Stimulated activated CD4-positive, alpha-beta T cell treated with anti-CD3 and anti-CD28 coated beads, Interleukin-12 subunit alpha, Interleukin-12 subunit beta, amount 100 ng/mL, for 4 hours (primary cell): ENCODE data around the gene MFSD12.

Experiments used
- DNase-seq: peaks from one replicate; pipeline ENCODE4 v3.0.0-alpha.2; 2020

Gene MFSD12

DNA sequence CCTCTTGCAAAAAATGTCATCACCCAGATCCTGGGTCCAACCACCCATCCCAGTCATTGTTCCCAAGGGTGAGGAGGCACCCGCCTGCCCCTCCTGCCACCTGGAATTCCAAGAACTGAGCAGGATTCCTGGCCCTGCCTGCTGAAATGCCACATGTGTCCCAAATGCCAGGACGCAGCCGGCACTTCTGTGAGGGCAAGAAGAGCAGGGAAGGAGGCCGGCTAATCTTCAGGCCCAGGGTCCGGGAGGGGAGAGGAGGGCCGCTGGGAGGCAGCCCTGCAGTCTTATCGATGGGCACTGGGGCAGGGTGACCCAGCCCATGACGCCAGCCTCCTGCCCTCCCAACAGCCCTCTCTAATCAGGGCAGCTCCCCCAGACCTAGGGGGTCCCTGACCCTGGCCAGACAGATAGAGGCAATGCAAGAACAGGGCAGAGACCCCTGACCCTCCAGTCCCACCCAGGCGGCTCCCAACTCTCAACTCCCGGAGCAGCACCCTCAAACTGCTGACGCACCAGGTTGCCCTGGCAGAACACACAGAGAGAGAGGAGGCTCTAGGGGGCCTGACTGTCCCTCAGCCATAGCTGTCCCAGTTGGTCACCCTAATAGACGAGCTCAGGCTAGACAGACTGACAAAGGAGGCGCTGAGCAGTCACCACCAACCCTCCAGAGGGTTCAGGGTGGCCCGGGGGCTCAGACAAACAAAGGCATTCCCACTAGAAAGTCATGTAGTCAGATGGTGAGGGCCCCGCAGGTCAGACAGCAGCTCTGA, 1.5 kb downstream of the MFSD12 start:
- DNase-seq = no peak

DNA sequence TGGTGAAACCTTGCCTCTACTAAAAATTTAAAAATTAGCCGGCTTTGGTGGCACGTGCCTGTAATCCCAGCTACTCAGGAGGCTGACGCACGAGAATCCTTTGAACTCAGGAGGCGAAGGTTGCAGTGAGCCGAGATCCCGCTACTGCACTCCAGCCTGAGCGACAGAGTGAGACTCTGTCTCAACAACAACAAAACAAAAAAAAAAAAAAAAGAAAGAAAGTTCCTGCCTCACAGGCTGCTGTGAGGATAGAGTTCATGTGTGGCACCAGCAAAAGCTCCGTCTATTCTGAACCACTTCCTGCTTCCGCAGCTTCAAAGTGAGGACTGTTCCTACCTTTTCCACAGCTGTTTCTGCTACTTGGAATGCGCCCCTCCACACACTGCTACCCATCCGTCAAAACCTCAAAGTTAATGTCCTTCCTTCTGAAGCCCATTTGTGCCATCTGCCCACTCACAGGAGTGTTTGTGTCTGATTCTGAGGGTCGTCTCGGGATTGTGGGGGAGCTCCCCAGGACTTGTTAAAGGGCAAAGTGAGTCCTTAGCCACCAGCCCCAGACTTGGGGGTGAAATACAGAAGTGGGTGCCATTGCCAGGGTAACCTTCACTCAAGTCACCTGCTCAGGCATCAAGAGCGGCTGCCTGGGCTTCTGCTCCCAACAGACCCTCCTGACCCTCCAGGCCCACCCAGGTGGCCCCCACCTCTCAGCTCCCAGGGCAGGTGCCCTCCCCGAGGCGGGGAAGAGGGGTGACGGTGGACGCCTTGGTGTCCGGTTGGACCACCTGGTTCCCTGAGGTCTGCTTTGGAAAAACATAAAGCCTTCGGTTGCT, 2.9 kb downstream of the MFSD12 start:
- no peak for DNase-seq

DNA sequence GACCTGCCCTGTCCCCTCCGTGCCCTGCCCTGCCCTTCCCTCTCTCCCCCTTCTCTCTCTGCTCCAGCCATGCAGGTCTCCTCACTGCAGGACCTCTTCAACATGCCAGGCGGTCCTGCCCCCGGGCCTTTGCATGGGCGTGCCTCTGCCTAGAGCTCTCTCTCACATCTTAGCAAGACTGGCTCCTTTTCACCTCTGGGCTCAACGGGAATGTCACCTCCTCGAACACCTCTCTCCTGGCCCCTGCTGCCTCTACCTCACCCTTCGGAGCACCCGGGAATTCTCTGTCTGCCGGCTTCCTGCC, 5.6 kb downstream of the MFSD12 start:
- DNase-seq = no peak

DNA sequence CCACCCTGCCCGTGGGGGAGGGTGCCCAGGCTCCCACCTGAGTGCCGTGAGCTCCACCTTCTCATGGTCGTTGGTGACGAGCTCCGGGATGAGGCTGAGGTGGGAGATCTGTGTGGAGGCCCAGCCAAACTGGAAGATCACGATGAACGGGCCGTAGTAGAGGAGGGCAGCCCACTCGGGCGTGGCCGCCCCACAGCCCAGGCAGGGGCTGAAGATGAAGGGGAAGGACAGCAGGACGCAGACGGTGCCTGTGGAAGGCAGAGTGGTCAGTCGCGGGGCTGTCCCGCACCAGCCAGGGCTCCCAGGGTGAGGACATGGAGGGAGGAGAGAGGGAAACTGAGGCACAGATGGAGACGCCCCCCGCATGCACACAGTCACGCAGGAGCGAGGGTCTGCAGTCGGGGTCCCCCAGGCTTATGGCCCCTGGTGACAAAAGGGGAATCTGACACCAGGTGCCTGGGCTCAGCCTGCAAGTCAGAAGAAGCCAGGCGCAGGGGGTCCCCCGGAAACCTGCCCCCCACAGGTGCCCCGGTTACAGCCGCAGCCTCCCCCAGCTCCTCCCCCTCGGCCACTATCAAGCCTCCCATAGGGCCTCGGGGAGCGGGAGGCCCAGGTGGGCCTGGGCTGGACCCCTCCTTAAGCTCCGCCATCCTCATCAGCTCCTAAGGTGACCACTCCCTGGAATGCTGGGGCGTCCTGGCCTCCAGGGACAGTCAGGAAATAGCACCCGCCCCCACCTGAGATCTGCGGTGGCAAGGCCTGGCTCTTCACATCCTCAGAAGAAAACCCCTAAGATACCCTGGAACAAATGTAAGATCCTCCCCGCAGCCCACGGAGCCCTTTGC, 6.2 kb downstream of the MFSD12 start:
- DNase-seq = no peak

DNA sequence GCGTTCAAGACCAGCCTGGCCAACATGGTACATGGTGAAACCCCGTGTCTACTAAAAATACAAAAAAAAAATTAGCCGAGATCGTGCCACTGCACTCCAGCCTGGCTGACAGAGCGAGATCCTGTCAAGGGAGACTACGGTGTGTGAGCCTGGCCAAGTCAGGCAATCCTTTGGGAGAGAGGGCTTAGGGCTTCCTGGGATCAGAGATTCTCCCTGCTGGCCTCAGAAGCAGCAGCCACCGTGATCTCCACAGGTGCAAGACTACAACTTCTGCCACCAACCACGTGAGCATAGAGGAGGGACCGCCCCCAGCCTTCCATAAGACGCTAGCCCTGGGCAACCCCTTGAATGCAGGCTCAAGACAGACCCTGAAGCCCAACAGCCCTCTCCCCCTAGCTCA, 7.6 kb downstream of the MFSD12 start:
- no peak for DNase-seq

DNA sequence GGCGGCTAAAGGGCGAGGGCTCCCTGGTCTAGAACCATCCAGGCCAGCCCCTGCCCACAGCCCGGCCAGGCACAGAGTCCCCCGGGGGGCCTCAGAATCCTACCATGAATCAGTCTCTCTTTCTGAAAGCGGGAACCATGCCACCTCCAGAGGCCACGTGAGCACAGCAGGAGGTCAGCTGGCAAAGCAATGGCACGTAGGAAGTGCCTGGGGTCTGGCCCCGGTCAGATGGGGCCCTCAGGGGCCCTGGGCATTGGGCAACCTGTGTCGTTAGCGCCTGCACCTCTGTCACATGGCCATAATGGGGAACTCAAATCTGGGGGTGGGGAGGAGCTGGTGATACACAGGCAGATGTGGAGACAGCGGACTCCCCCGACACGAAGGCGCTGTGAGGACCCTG, 8.8 kb downstream of the MFSD12 start:
- no peak for DNase-seq

DNA sequence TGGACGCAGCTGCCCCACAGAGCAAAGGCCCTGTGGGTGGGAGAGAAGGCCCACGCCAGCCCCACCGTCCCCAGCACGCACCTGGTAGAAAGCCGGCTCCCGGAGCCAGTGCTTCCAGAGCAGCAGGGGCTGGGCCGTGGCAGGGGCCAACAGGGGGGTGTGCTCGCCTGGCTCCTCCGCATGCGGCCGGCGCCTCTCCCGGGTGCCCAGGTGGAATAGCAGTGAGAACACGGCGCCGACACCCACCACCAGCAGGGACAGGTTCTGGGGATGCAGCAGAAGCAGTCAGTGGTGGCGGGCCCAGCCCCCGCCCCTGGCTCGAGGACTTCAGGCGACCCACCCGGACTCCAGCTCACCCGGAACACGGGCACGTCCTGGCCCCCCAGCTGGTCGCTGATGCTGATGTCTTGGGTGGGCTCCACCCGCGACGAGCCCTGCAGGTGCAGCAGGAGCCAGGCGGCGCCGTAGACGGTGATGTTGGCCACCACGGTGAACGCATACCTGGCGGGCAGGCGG, 9.6 kb downstream of the MFSD12 start:
- no peak for DNase-seq

DNA sequence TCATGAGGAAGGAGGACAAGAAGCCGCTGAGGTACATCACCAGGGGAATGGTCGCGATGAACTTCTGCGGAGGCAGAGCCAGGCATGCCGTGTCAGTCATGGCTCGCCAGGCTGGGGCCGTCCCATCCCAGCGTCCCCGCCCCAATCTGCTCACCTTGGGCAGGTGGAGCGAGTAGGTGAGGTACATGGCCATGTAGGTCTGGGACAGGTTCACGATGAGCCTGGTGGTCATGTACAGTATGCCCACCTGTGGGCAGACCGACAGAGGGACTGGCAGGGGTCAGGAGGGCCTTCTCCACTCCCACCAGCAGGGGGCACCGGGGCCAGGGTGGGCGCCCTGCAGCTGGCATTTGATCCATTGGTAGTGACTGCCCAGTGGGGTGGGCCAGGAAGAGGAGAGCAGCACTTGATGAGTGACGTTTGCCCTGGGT, 10.1 kb downstream of the MFSD12 start:
- no peak for DNase-seq

DNA sequence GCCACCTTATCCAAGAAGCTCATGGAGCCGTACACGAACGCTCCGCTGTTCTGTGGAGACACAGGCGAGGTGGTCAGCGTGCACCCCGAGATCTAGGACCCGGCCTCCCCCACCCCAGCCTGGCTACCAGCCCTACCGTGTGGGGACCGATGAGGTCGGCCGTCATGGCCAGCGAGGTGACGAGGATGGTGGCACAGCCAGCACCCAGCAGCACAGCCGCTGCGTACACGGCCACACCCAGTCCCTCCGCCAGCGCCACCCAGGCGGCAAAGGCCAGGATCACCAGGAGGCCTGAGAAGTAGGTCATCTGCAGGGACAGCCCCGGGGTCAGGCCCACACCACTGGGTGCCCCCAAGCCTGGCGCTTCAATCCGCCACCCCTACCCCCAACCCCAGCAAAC, 11.3 kb downstream of the MFSD12 start:
- DNase-seq = no peak

DNA sequence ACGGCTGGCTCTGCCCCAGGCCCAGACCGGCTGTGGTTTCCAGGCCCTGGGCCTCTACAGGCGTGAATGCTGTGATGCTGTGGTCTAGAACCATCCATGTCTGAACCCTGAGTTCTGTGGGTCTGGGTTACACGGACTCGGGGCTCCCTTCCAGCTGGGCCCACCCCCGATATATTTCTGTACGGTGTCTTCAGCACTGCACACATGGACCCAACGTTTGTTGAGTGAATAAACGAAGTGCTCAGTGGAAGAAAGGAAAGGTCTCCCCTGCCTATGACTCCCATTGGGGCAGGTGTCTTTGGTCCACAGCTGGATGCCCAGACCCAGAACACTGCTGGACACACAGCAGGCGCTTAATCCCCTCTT, 11.7 kb downstream of the MFSD12 start:
- no peak for DNase-seq

DNA sequence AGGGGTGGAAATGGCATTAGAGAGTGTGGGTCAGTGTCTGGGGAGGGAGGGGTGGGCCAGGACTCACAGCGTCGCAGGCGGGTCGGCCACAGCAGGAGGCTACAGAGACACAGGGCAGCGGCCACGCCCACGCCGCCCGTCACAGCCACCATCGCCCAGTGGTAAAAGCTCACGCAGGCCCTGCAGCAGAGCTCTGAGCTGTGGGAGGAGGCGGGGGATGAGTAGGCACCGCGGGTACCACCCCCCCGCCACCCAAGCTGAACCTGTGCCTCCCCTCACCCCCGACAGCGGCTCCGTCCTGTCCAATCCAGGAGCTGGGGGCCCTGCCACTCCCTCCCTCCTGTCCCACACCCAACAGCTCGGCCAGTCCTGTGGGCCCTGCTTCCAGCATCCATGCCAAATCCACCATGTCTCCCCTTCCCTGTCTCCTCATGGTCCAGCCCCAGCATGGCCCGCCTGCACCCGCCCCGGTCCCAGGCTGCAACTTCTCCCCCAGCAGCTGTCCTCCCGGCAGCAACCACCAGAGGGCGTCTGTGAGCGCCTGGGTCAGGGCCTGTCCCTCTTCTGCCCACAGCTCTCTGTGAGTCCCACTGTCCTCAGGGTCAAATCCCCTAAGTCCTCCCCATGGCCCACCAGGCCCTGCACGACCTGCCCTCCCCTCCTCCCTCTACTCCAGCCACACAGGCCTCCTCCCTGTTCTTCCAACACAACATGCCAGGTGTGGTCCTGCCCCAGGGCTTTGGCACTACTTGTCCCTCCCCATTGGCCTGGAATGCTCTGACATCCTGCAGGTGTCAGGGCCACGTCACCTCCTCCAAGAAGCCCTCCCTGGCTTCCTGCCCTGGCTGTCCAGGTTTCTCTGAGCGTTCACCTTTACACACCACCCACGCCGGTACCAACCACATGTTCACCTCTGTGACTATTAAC, 12.4 kb downstream of the MFSD12 start:
- peak; percentile 77 for DNase-seq

DNA sequence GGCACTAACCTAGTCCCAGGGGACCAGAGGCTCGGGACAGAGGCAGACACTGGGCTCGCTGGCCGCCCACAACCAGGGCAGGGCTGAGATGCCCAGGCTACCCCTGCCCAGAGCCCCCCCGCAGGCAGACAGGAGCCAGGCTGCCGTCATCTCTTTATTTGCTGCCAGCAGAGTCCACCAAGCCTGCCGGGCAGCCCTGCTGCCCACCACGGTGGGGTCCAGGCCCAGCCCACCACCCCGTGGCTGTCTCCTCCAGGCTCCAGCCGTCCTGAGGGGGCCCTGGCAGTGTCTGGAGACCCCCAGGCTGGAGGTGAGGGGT, 13.4 kb downstream of the MFSD12 start:
- no peak for DNase-seq

DNA sequence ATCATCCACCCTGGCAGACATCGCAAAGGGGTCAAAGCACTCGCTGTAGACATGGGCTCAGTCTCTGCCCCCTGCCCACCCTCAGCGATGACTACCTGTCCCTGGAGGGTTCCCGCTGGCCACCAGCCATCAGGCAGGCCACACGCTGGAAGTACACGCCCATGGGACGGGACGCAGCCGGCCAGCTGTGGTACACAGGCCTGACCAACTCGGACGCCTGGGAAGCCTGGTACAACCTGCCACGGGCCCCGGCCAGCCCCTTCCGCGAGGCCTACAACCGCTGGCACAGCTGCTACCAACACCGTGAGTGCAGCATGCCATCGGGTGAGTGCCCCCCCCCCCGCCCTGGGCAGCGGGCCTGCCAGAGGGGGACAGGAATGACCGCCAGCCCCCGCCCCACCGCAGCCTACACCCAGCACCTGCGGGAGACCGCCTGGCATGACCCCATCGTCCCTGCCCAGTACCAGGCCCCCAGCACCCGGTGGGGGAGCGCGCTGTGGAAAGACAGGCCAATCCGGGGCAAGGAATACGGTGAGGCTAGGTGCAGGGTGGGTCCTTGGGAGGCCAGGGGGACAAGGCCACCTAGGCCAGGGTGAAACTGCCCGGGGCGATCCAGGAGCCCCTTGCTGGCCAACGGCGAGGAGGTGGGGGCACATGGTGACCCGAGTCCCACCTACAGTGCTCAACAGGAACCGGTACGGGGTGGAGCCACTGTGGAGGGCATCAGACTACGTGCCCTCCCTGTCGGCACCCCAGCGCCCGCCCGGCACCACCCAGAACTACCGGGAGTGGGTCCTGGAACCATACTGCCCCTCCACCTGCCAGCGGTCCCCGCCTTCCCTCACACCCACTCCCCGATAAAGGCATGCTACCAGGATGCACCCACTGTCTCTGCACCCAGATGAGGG, 14.0 kb downstream of the MFSD12 start:
- no peak for DNase-seq

DNA sequence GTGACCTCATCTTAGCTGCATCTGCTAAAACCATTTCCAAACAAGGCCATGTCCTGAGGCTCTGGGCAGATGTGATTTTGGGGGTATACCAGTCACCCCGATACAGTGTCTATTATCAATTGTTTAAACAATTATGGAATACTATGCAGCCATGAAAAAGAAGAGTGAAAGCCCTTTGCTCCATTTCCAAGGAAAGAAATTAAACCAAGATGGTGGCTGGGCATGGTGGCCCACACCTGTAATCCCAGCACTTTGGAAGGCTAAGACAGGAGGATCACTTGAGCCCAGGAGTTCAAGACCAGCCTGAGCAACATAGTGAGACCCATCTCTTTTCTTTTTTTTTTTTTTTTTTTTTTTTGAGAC, 17.6 kb downstream of the MFSD12 start:
- DNase-seq = no peak

DNA sequence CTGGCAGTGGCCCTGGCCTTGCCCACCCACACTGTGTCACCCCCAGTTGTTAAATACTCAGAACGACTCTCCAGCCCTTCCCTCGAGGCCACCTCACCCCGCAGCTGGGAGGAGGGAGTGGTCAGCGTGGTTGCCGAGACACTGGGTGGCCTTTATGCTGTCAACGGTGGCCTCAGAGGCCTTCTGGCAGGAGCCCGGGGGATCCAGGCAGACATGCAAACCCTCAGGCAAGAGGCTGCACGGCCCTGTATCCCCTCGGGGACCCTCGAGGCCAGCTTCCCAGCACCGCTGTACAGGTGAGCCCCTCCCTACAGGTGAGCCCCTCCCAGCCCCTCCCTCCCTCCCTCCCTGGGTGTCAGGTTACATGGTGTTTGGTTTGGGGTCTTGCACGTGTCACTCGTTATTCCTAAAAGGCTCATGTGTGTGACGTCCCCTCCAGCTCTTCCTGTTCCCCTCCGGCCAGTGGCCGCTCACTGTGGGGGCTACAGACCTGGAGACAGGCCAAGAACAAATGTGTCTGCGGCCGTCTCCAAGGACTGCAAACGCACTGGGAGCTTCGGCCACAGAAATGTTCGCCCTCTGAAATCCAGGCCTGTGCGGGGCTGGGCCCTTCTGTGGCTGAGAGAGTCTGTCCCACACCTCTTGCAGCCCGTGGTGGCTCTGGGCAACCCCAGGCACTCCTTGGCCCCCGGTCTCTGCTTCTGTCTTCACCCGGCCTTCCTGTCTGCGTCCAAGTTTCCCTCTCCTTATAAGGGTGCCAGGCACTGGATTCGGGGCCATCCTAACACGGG, 18.2 kb downstream of the MFSD12 start, which contains the start of gene TEKTIP1:
Gene TEKTIP1 (plus strand): TSS at position 210 of the 791 bp plus-strand sequence. CDS start 4 bp downstream, at position 214.
- no peak for DNase-seq

DNA sequence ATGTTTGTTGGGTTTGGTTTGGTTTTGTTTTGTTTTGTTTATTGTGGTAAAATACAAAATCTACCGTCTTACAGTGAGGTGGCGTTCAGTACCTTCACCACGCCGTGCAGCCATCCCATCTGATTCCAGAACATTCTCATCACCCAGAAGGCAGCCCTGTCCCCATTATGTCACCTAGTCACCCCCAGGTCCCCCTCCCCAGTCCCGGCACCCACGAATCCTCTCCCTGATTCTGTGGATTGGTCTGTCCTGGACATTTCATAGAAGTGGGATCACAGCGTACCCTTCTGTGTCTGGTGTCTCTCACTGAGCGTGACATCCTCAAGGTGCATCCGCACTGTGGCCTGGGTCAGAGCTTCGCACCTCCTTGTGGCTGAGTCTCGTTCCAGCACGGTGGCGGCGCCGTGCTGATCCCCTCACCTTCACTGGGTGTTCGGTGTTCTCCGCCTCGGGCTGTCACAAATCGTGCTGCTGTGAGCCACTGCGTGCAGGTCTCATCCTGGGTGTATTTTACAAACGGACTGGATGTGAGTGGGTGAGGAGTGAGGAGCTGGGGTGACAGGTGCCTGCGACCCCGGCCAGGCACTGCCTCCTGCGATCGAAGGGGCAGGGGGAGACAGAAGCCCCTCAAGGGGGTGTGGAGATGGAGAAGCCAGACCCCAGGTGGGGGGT, 19.0 kb downstream of the MFSD12 start:
- no peak for DNase-seq

DNA sequence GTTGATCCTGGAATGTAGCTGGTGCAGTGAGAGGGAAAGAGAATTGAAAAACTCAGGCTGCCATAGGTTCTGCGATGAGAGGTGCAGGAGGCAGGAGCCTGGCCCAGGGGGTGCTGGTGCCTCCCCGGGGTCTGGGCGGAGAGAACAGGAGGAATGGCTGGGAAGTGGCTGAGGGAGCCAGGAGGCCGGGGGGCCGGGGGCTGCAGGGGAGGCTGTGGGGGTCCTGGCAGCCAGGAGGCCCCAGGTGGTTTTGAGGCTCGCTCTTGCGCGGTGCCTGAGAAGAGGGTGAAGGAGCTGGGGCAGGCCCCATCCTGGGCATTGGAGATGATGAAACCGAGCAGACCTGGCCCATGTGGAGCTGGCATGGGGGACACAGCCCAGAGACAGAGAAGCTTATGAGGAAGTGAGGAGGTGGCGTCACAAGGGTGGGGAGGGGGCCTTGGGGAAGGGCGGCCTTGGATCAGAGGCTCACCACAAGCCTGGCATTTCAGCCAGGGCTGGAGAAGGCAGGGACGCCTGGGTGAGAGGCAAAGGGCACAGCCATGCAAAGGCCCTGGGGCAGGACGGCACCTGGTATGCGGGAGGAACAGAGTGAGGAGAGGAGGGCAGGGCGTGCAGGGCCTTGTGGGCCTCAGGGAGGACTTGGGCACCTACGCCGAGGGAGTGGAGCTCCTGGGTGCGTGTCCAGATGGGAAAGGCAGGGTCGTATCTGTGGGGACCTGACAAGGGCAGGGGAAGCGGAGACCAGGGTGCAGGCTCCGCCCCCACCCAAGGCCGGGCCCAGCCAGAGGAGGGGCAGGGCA, 19.7 kb downstream of the MFSD12 start:
- DNase-seq = no peak

DNA sequence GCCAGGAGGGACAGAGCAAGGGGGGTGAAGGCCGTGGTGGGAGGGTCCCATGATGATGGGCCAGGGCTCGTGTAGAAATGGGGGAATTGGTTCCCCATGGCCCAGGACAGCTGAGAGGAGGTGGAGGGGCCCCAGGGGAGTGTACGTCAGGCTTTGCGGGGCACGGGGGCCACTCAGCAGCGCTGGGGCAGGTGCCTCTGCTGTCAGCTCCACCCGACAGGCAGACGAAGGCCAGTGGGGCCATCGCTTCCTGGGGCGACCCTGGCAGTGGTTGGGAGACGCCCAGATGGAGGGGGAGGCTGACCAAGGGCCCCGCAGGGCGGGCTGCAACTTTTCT, 20.3 kb downstream of the MFSD12 start:
- no peak for DNase-seq

DNA sequence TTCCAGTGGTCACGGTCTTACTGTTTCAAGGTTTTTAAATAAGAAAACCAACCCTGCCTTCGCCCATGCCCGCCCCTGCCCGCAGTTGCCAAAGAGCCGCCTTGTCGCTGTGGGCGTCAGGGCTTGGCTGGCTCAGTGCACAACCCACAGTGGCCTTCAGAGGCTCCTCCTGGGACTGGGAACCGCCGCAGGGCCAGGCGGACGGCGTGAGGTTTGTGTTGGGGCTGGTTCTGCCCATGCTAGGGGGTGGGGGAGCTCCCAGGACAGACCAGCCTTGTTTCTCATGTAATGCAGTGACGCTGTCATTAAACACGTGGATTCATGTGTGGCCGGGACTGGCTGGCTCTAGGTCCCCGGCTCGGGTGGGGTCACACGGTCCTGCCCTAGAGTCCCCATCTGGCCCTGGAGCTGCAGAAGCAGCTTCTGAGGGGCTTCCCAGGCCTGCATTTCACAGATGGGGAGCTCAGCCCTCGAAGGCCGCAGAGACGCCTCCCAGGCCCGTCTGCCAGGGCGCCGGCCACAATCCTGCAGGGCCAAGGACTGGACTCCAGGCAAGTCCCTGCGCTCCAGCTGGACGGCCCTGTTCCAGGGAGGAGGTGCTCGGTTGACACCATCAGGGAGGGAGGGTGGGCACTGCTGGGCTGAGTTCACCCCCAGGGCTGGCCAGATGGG, 20.8 kb downstream of the MFSD12 start:
- DNase-seq = no peak
